ENCODE measurements around the gene IQCH.

DNA sequence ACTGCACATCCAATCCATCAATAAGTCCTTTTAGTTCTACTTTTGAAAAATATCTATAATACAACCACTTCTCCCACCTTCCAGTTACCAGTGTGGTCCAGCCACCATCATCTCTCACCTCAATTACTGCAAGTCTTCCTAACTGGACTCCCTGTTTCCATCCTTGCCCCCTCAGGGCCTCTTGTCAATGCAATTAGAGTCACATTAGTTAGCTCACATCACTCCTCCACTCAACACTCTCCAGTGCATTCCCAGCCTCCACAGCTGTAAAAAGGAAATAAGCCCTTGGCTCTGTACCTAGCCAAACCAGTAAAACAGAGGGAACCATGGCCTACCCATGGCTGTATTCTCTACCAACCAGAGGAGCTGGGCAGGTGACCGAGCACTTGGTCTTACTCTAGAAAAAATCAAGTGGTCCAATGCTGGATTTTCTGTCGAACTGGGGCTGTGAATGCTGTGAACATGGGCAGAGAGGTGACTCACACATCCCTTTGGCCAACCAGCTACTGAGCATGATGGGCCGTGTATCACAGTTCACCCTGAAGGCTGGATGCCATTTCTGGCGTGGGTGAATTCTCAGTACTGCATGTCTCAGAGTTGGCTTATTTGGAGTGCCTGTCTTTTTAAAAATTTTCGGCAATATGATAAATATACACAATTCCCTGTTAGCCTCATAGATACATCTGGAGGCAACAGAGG is 203.9 kb downstream of the IQCH start:
- TF ChIP-seq CTCF (conservative IDR thresholded peaks at IDR 0.05; ENCODE audit: low read depth in 2 of 2) (no peak), JUNB (IDR thresholded peaks at IDR 0.05; ENCODE audit: unreplicated experiment) (no peak), CREB1 (CRISPR knock-in tag; IDR thresholded peaks at IDR 0.05; ENCODE audit: low read depth) (no peak), EZH2 (IDR thresholded peaks at IDR 0.05; ENCODE audit: low read depth, unreplicated experiment) (no peak), POLR2AphosphoS5 (IDR thresholded peaks at IDR 0.05; ENCODE audit: low read depth) (no peak)
